H9 (cell line): Measurements from ENCODE around the gene ONECUT3. TPM values are rescaled to one million over a fixed set of nuclear protein-coding genes. Genes with fewer than 3 reads are reported as not detected.

ENCODE experiments used
- DNase-seq: peaks from one replicate; pipeline ENCODE4 v3.0.0-alpha.2; 2017
- H2AFZ ChIP-seq: one replicate; pipeline ENCODE4 v1.6.1; 2013; ENCODE audit warnings: mild to moderate bottlenecking, low read length, control low read depth, moderate library complexity
- H2AK5ac ChIP-seq: 2 replicates; pipeline ENCODE4 v1.6.1; 2013; ENCODE audit warnings: low read length, control low read depth, mixed read lengths; ENCODE audit not compliant: insufficient read length
- H2BK120ac ChIP-seq: one replicate; pipeline ENCODE4 v1.6.1; 2013; ENCODE audit warnings: low read depth, mild to moderate bottlenecking, low read length, control low read depth, inconsistent platforms; ENCODE audit not compliant: poor library complexity, severe bottlenecking
- H2BK12ac ChIP-seq: 2 replicates; pipeline ENCODE4 v1.6.1; 2013; ENCODE audit warnings: low read length, control low read depth, mixed read lengths, low read depth; ENCODE audit not compliant: insufficient read length
- H2BK15ac ChIP-seq: 2 replicates; pipeline ENCODE4 v1.6.1; 2013; ENCODE audit warnings: low read depth, low read length, control low read depth
- H2BK20ac ChIP-seq: one replicate; pipeline ENCODE4 v1.6.1; 2013; ENCODE audit warnings: low read depth, mild to moderate bottlenecking, low read length, control low read depth, inconsistent platforms; ENCODE audit not compliant: poor library complexity, severe bottlenecking
- H2BK5ac ChIP-seq: 2 replicates; pipeline ENCODE4 v1.6.1; 2013; ENCODE audit warnings: low read length, control low read depth, mixed read lengths; ENCODE audit not compliant: insufficient read length
- H3K14ac ChIP-seq: 2 replicates; pipeline ENCODE4 v1.6.1; 2013; ENCODE audit warnings: low read length, control low read depth; ENCODE audit not compliant: insufficient read depth
- H3K18ac ChIP-seq: 2 replicates; pipeline ENCODE4 v1.6.1; 2013; ENCODE audit warnings: low read depth, mild to moderate bottlenecking, mixed read lengths, low read length, control low read depth; ENCODE audit not compliant: insufficient read length
- H3K23ac ChIP-seq: 2 replicates; pipeline ENCODE4 v1.6.1; 2013; ENCODE audit warnings: low read length, control low read depth, mixed read lengths, low read depth; ENCODE audit not compliant: insufficient read length
- H3K23me2 ChIP-seq: 2 replicates; pipeline ENCODE4 v1.6.1; 2013; ENCODE audit warnings: low read depth, mild to moderate bottlenecking, mixed read lengths, low read length, control low read depth; ENCODE audit not compliant: insufficient read length, poor library complexity, severe bottlenecking
- H3K27ac ChIP-seq: 2 replicates; pipeline ENCODE4 v1.5.1; 2013; ENCODE audit warnings: low read length, control low read depth, mixed read lengths, low read depth; ENCODE audit not compliant: insufficient read length
- H3K27me3 ChIP-seq: 2 replicates; pipeline ENCODE4 v1.6.1; 2013; ENCODE audit warnings: low read length, control low read depth, inconsistent platforms; ENCODE audit not compliant: insufficient read depth
- H3K4ac ChIP-seq: 2 replicates; pipeline ENCODE4 v1.6.1; 2013; ENCODE audit warnings: low read depth, mild to moderate bottlenecking, control low read depth, inconsistent platforms, low read length, moderate library complexity
- H3K4me1 ChIP-seq: 2 replicates; pipeline ENCODE4 v1.6.1; 2013; ENCODE audit warnings: low read length, control low read depth, inconsistent platforms; ENCODE audit not compliant: insufficient read depth
- H3K4me2 ChIP-seq: 2 replicates; pipeline ENCODE4 v1.6.1; 2013; ENCODE audit warnings: low read length, control low read depth, mixed read lengths; ENCODE audit not compliant: insufficient read length, insufficient read depth
- H3K56ac ChIP-seq: 2 replicates; pipeline ENCODE4 v1.6.1; 2013; ENCODE audit warnings: low read depth, mild to moderate bottlenecking, mixed read lengths, low read length, control low read depth; ENCODE audit not compliant: insufficient read length
- H3K79me1 ChIP-seq: 2 replicates; pipeline ENCODE4 v1.6.1; 2013; ENCODE audit warnings: low read depth, mild to moderate bottlenecking, moderate library complexity, low read length, control low read depth, inconsistent platforms; ENCODE audit not compliant: insufficient read depth, poor library complexity, severe bottlenecking
- H3K79me2 ChIP-seq: 2 replicates; pipeline ENCODE4 v1.6.1; 2013; ENCODE audit warnings: low read length, control low read depth, inconsistent platforms; ENCODE audit not compliant: insufficient read depth
- H3K9ac ChIP-seq: 2 replicates; pipeline ENCODE4 v1.6.1; 2013; ENCODE audit warnings: low read length, control low read depth, mixed read lengths; ENCODE audit not compliant: insufficient read length; ENCODE audit errors: extremely low read depth
- H3K9me3 ChIP-seq: one replicate; pipeline ENCODE4 v1.6.1; 2013; ENCODE audit warnings: low read depth, low read length, inconsistent platforms; ENCODE audit not compliant: control insufficient read depth
- H3T11ph ChIP-seq: one replicate; pipeline ENCODE4 v1.6.1; 2013; ENCODE audit warnings: mild to moderate bottlenecking, low read length, control low read depth, inconsistent platforms
- H4K20me1 ChIP-seq: one replicate; pipeline ENCODE4 v1.6.1; 2013; ENCODE audit not compliant: control insufficient read depth, insufficient read length, insufficient read depth
- H4K5ac ChIP-seq: 2 replicates; pipeline ENCODE4 v1.6.1; 2013; ENCODE audit warnings: low read depth, mild to moderate bottlenecking, mixed read lengths, low read length, control low read depth; ENCODE audit not compliant: insufficient read length
- H4K8ac ChIP-seq: replicated peaks from 2 replicates; pipeline ENCODE4 v1.6.1; 2013; ENCODE audit warnings: low read length, control low read depth, mixed read lengths, low read depth; ENCODE audit not compliant: insufficient read length
- H4K91ac ChIP-seq: 2 replicates; pipeline ENCODE4 v1.6.1; 2013; ENCODE audit warnings: low read depth, mild to moderate bottlenecking, moderate library complexity, mixed read lengths, low read length, control low read depth; ENCODE audit not compliant: insufficient read length
- H3K27ac Mint-ChIP-seq, 3 experiments: 2 replicates in 2 of 3; 3 replicates in 1 of 3; pipeline ENCODE4 v1.8.0; 2020 to 2021; ENCODE audit warnings: mixed read lengths in 3 of 3, mild to moderate bottlenecking in 1 of 3, moderate library complexity in 1 of 3
- H3K27me3 Mint-ChIP-seq: 2 replicates; pipeline ENCODE4 v1.8.0; 2021; ENCODE audit warnings: low read depth, mild to moderate bottlenecking, moderate library complexity, mixed read lengths
- H3K36me3 Mint-ChIP-seq, 3 experiments: 2 replicates in 2 of 3; 3 replicates in 1 of 3; pipeline ENCODE4 v1.8.0; 2020 to 2021; ENCODE audit warnings: low read depth in 3 of 3, mixed read lengths in 3 of 3; ENCODE audit not compliant: insufficient read depth in 1 of 3
- H3K4me1 Mint-ChIP-seq, 2 experiments: 2 replicates each; pipeline ENCODE4 v1.8.0; 2020; ENCODE audit warnings: mixed read lengths in 2 of 2
- H3K4me3 Mint-ChIP-seq, 2 experiments: 2 replicates in 1 of 2; 3 replicates in 1 of 2; pipeline ENCODE4 v1.8.0; 2020 to 2021; ENCODE audit warnings: mild to moderate bottlenecking in 2 of 2, mixed read lengths in 2 of 2, moderate library complexity in 1 of 2
- H3K9me3 Mint-ChIP-seq, 2 experiments: 2 replicates in 1 of 2; 3 replicates in 1 of 2; pipeline ENCODE4 v1.8.0; 2020; ENCODE audit warnings: mild to moderate bottlenecking in 2 of 2, mixed read lengths in 2 of 2, moderate library complexity in 1 of 2
- WGBS: extraction: QIAGEN DNeasy Blood & Tissue Kit; methylation state at CpG from one replicate; pipeline ENCODE4 v1.1.7; 2013; ENCODE audit warnings: missing lambda C conversion rate, low lambda C conversion rate, mixed read lengths; ENCODE audit not compliant: insufficient read length; ENCODE audit errors: extremely low coverage; 5-methylcytosine and 5-hydroxymethylcytosine counted together
- total RNA-seq: library from RNA; stranded (reverse); gene quantifications from 2 replicates; pipeline ENCODE4 v1.2.1, GENCODE V29; 2021
- TF ChIP-seq, protein P1 (sequence below): fragments of 200-600 bp; sonication (generic); conservative IDR thresholded peaks from 3 replicates; pipeline ENCODE4 v1.8.0; 2021; ENCODE audit warnings: antibody characterized with exemption, mild to moderate bottlenecking

The ONECUT3 gene
- total RNA-seq, 1 experiment from 2014 or later: 0.04 TPM

DNA sequence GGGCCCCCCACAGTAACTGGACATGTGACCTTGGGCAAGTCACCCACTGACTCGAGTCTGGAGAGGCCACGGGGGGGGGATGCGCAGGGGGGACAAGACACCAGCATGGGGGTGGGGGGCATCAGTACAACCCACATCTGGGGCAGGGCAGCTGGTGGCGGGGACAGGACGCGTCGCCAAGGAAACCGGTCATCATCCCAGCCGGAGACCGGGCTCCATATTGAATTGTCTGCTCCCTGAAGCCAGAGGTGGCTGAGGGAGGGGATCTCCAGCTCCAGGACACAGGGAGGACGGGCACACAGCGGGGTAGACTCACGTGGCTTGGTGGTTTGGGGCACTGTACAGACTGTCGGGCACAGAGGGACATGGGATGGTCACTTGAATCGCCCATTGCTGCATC is 11.4 kb downstream of the ONECUT3 start:
- H2BK5ac ChIP-seq: no peak overlapping the region
- no peak overlapping the region for H3K14ac ChIP-seq
- H3K4ac ChIP-seq: no peak overlapping the region
- H2BK15ac ChIP-seq: no peak overlapping the region
- Mint-ChIP-seq H3K4me1 (peaks cover 0 to 40% of the 10 kb centered on the region in 2 experiments; a peak in 3 of 4 replicates), H3K9me3 (peaks cover 0 to 15% of the 10 kb centered on the region in 2 experiments; a peak in 4 of 5 replicates), H3K27ac (no peak overlapping the region), H3K36me3 (no peaks in the 10 kb centered on the region; a peak in 1 of 7 replicates), H3K27me3 (peaks cover 99% of the 10 kb centered on the region), H3K4me3 (peak overlapping the region in 1 of 2 experiments; percentile 26; a peak in 1 of 5 replicates)
- H4K8ac ChIP-seq: no peak overlapping the region
- no peaks in the 10 kb centered on the region for H3K79me1 ChIP-seq
- H3K9ac ChIP-seq: no peak overlapping the region
- WGBS: no CpG with 5 or more reads among the region's 15 CpGs
- no peaks in the 10 kb centered on the region for H3K9me3 ChIP-seq
- H3K56ac ChIP-seq: no peak overlapping the region
- no peak overlapping the region for H3T11ph ChIP-seq
- TF ChIP-seq, protein P1, sequence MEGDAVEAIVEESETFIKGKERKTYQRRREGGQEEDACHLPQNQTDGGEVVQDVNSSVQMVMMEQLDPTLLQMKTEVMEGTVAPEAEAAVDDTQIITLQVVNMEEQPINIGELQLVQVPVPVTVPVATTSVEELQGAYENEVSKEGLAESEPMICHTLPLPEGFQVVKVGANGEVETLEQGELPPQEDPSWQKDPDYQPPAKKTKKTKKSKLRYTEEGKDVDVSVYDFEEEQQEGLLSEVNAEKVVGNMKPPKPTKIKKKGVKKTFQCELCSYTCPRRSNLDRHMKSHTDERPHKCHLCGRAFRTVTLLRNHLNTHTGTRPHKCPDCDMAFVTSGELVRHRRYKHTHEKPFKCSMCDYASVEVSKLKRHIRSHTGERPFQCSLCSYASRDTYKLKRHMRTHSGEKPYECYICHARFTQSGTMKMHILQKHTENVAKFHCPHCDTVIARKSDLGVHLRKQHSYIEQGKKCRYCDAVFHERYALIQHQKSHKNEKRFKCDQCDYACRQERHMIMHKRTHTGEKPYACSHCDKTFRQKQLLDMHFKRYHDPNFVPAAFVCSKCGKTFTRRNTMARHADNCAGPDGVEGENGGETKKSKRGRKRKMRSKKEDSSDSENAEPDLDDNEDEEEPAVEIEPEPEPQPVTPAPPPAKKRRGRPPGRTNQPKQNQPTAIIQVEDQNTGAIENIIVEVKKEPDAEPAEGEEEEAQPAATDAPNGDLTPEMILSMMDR: no peak
- H2BK20ac ChIP-seq: no peak overlapping the region
- H3K27ac ChIP-seq: no peak overlapping the region
- no peak overlapping the region for H3K4me2 ChIP-seq
- H4K20me1 ChIP-seq: peaks cover 4% of the 10 kb centered on the region
- 0 out of 2 replicates have a peak, but pooled peaks cover 4% of the 10 kb centered on the region for H3K4me1 ChIP-seq
- no peak overlapping the region for H3K23ac ChIP-seq
- H2BK120ac ChIP-seq: no peak overlapping the region
- no peak overlapping the region for H2AK5ac ChIP-seq
- no peak overlapping the region for H4K5ac ChIP-seq
- no peak for DNase-seq
- no peak overlapping the region for H3K18ac ChIP-seq
- no peak overlapping the region for H2AFZ ChIP-seq
- H3K79me2 ChIP-seq: no peaks in the 10 kb centered on the region
- H3K23me2 ChIP-seq: no peaks in the 10 kb centered on the region
- no peak overlapping the region for H2BK12ac ChIP-seq
- H4K91ac ChIP-seq: no peak overlapping the region
- H3K27me3 ChIP-seq: peaks cover 82% of the 10 kb centered on the region
